ENCODE results near the gene TBRG4.

TBRG4 gene

DNA sequence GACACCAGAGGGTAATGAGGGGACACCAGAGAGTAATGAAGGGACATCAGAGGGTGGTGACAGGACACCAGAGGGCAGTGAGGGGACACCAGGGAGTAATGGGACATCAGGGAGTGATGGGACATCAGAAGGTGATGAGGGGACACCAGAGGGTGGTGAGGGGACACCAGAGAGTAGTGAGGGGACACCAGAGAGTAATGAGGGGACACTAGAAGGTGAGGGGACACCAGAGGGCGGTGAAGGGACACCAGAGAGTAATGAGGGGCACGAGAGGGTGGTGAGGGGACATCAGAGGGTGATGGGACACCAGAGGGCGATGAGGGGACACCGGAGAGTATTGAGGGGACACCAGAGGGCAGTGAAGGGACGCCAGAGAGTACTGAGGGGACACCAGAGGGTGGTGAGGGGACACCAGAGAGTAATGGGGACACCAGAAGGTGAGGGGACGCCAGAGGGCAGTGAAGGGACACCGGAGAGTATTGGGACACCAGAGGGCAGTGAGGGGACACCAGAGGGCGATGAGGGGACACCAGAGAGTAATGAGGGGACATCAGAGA is 33.3 kb downstream of the TBRG4 start:
- no peak overlapping the region for H3K4me3 ChIP-seq (ENCODE audit: low read depth in 1 of 2, low read length in 2 of 2)
- H3K4me1 ChIP-seq (ENCODE audit: insufficient read depth, low read length), result no peaks in the 10 kb centered on the region
- ATAC-seq (ENCODE audit: insufficient read depth, low read depth) (peak; percentile 18), DNase-seq (no peak)
- H3K27ac ChIP-seq (ENCODE audit: low read length), result no peak overlapping the region
- H3K27me3 ChIP-seq (ENCODE audit: insufficient read depth, low read length, poor library complexity), result no peaks in the 10 kb centered on the region
- H3K4me2 ChIP-seq (ENCODE audit: insufficient read depth, low read length), result no peak overlapping the region
- TF ChIP-seq, protein P1, sequence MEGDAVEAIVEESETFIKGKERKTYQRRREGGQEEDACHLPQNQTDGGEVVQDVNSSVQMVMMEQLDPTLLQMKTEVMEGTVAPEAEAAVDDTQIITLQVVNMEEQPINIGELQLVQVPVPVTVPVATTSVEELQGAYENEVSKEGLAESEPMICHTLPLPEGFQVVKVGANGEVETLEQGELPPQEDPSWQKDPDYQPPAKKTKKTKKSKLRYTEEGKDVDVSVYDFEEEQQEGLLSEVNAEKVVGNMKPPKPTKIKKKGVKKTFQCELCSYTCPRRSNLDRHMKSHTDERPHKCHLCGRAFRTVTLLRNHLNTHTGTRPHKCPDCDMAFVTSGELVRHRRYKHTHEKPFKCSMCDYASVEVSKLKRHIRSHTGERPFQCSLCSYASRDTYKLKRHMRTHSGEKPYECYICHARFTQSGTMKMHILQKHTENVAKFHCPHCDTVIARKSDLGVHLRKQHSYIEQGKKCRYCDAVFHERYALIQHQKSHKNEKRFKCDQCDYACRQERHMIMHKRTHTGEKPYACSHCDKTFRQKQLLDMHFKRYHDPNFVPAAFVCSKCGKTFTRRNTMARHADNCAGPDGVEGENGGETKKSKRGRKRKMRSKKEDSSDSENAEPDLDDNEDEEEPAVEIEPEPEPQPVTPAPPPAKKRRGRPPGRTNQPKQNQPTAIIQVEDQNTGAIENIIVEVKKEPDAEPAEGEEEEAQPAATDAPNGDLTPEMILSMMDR (IDR thresholded peaks at IDR 0.05; ENCODE audit: borderline replicate concordance, extremely low read depth, low read length, poor library complexity, severe bottlenecking), result peak; percentile 16
- no peak for TF ChIP-seq EZH2 (IDR thresholded peaks at IDR 0.05; ENCODE audit: borderline replicate concordance, low read depth, low read length, severe bottlenecking)
- no peaks in the 10 kb centered on the region for H3K79me2 ChIP-seq (ENCODE audit: insufficient read depth, low read length)
- H3K36me3 ChIP-seq (ENCODE audit: insufficient read depth, low read length), result peaks cover 41% of the 10 kb centered on the region
- H3K9ac ChIP-seq (ENCODE audit: low read depth, low read length), result no peak overlapping the region
- H2AFZ ChIP-seq (ENCODE audit: low read depth, low read length), result no peak overlapping the region
- H4K20me1 ChIP-seq (ENCODE audit: insufficient read depth, low read length), result peaks cover 44% of the 10 kb centered on the region
- no peaks in the 10 kb centered on the region for H3K9me3 ChIP-seq (ENCODE audit: insufficient read depth, low read length, severe bottlenecking)

DNA sequence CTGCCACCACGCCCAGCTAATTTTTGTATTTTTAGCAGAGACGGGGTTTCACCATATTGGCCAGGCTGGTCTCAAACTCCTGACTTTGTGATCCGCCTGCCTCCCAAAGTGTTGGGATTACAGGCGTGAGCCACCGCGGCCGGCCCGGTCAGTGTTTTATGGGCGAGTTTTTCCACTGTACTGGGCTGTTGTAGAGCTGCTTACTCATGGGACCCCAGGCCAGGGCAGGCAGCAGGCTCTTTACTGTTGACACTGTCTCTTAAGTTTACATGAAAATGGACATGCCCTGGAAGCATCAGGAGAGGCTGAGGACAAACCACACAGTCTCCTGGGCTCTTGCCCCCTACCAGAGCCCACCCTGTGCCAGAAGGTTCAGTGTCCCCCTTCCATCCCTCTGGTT is 33.9 kb downstream of the TBRG4 start:
- Histone ChIP-seq H3K27me3 (ENCODE audit: insufficient read depth, low read length, poor library complexity) (no peaks in the 10 kb centered on the region), H3K36me3 (ENCODE audit: insufficient read depth, low read length) (peaks cover 47% of the 10 kb centered on the region)

GRCh38 chr7:45076946-45077345 is 34.6 kb downstream of the TBRG4 start:
- Histone ChIP-seq H3K27me3 (ENCODE audit: insufficient read depth, low read length, poor library complexity) (no peaks in the 10 kb centered on the region), H4K20me1 (ENCODE audit: insufficient read depth, low read length) (peaks cover 56% of the 10 kb centered on the region), H3K36me3 (ENCODE audit: insufficient read depth, low read length) (peaks cover 53% of the 10 kb centered on the region), H3K9ac (ENCODE audit: low read depth, low read length) (no peak overlapping the region), H3K9me3 (ENCODE audit: insufficient read depth, low read length, severe bottlenecking) (no peaks in the 10 kb centered on the region), H3K79me2 (ENCODE audit: insufficient read depth, low read length) (peaks cover 2% of the 10 kb centered on the region; the same call in 1 of the 2 replicates), H3K27ac (ENCODE audit: low read length) (no peak overlapping the region), H3K4me3 (ENCODE audit: low read depth in 1 of 2, low read length in 2 of 2) (no peak overlapping the region), H3K4me2 (ENCODE audit: insufficient read depth, low read length) (no peak overlapping the region), H2AFZ (ENCODE audit: low read depth, low read length) (no peak overlapping the region), H3K4me1 (ENCODE audit: insufficient read depth, low read length) (no peaks in the 10 kb centered on the region)
- DNase-seq (no peak), ATAC-seq (ENCODE audit: insufficient read depth, low read depth) (no peak)
- TF ChIP-seq, protein P1 (IDR thresholded peaks at IDR 0.05; ENCODE audit: borderline replicate concordance, extremely low read depth, low read length, poor library complexity, severe bottlenecking), result no peak

More for the DNA sequence above, 33.9 kb downstream of the TBRG4 start:
- H3K4me3 ChIP-seq (ENCODE audit: low read depth in 1 of 2, low read length in 2 of 2), result no peak overlapping the region
- H3K27ac ChIP-seq (ENCODE audit: low read length), result no peak overlapping the region
- ATAC-seq (ENCODE audit: insufficient read depth, low read depth), result no peak
- DNase-seq, result no peak
- no peak overlapping the region for H3K4me2 ChIP-seq (ENCODE audit: insufficient read depth, low read length)
- H2AFZ ChIP-seq (ENCODE audit: low read depth, low read length), result no peak overlapping the region
- no peaks in the 10 kb centered on the region for H3K79me2 ChIP-seq (ENCODE audit: insufficient read depth, low read length)
- no peak overlapping the region for H3K9ac ChIP-seq (ENCODE audit: low read depth, low read length)
- no peaks in the 10 kb centered on the region for H3K4me1 ChIP-seq (ENCODE audit: insufficient read depth, low read length)
- peaks cover 50% of the 10 kb centered on the region for H4K20me1 ChIP-seq (ENCODE audit: insufficient read depth, low read length)
- no peaks in the 10 kb centered on the region for H3K9me3 ChIP-seq (ENCODE audit: insufficient read depth, low read length, severe bottlenecking)
- TF ChIP-seq EZH2 (IDR thresholded peaks at IDR 0.05; ENCODE audit: borderline replicate concordance, low read depth, low read length, severe bottlenecking), result no peak
- TF ChIP-seq, protein P1 (IDR thresholded peaks at IDR 0.05; ENCODE audit: borderline replicate concordance, extremely low read depth, low read length, poor library complexity, severe bottlenecking), result no peak
